Liver (tissue), 9 donors: ENCODE results near the gene TEX29. TPM values are rescaled to one million over a fixed set of nuclear protein-coding genes. Genes with fewer than 3 reads are reported as not detected.

Experiments
- DNase-seq: peaks from one replicate; pipeline ENCODE4 v3.0.0-alpha.2; 2017; ENCODE audit warnings: low spot score
- H3K27ac ChIP-seq, 2 donors: one replicate each; pipeline ENCODE4 v1.7.0; 2013; ENCODE audit warnings: inconsistent platforms in 2 of 2, low read length in 2 of 2, control low read depth in 1 of 2, low read depth in 1 of 2, mild to moderate bottlenecking in 1 of 2
- H3K27me3 ChIP-seq, 4 donors: one replicate each; pipeline versions ENCODE4 v1.6.1 to v1.7.0; 2013; ENCODE audit warnings: low read length in 3 of 4, inconsistent platforms in 1 of 4, mild to moderate bottlenecking in 1 of 4, moderate library complexity in 1 of 4; ENCODE audit not compliant: control insufficient read depth in 4 of 4, insufficient read depth in 4 of 4
- H3K36me3 ChIP-seq, 4 donors: one replicate each; pipeline versions ENCODE4 v1.6.1 to v1.7.0; 2013; ENCODE audit warnings: low read length in 3 of 4, mild to moderate bottlenecking in 3 of 4, low read depth in 1 of 4, moderate library complexity in 1 of 4; ENCODE audit not compliant: control insufficient read depth in 4 of 4, insufficient read depth in 3 of 4
- H3K4me1 ChIP-seq, 4 donors: one replicate each; pipeline versions ENCODE4 v1.6.1 to v1.7.0; 2013; ENCODE audit warnings: low read length in 3 of 4, mild to moderate bottlenecking in 3 of 4, moderate library complexity in 1 of 4; ENCODE audit not compliant: control insufficient read depth in 4 of 4, insufficient read depth in 4 of 4
- H3K4me3 ChIP-seq, 3 donors: one replicate each; pipeline versions ENCODE4 v1.6.1 to v1.7.0; 2013; ENCODE audit warnings: low read length in 3 of 3, control low read depth in 1 of 3, low read depth in 1 of 3, mild to moderate bottlenecking in 1 of 3
- H3K9ac ChIP-seq, 2 donors: one replicate each; pipeline ENCODE4 v1.7.0; 2013; ENCODE audit warnings: low read length in 2 of 2, mild to moderate bottlenecking in 2 of 2, moderate library complexity in 2 of 2, control low read depth in 1 of 2, low read depth in 1 of 2
- H3K9me3 ChIP-seq, 4 donors: one replicate each; pipeline versions ENCODE4 v1.6.1 to v1.7.0; 2013; ENCODE audit warnings: low read length in 3 of 4; ENCODE audit not compliant: control insufficient read depth in 4 of 4
- ATF3 ChIP-seq: IDR thresholded peaks from 2 replicates; pipeline ENCODE4 v1.6.1; 2016; ENCODE audit warnings: antibody characterized with exemption
- CTCF ChIP-seq: fragments of 150-350 bp; IDR thresholded peaks from 2 replicates; pipeline ENCODE4 v1.5.1; 2017; ENCODE audit warnings: improper control_type of control experiment, low read depth, low read length; ENCODE audit not compliant: missing input control
- EGR1 ChIP-seq, 2 donors: IDR thresholded peaks; 2 replicates each; pipeline ENCODE4 v1.6.1; 2016 to 2018; ENCODE audit warnings: antibody characterized with exemption in 2 of 2, low read depth in 2 of 2
- FOXA1 ChIP-seq: IDR thresholded peaks from 2 replicates; pipeline ENCODE4 v1.6.1; 2016; ENCODE audit warnings: antibody characterized with exemption
- FOXA2 ChIP-seq: IDR thresholded peaks from 2 replicates; pipeline ENCODE4 v1.6.1; 2016; ENCODE audit warnings: antibody characterized with exemption
- GABPA ChIP-seq, 2 donors: IDR thresholded peaks in 1 of 2; conservative IDR thresholded peaks in 1 of 2; 2 replicates each; pipeline ENCODE4 v1.6.1; 2016; ENCODE audit warnings: antibody characterized with exemption in 2 of 2, mild to moderate bottlenecking in 1 of 2, moderate library complexity in 1 of 2
- HNF4A ChIP-seq, 2 donors: conservative IDR thresholded peaks; 2 replicates each; pipeline ENCODE4 v1.6.1; 2016; ENCODE audit warnings: antibody characterized with exemption in 2 of 2, mild to moderate bottlenecking in 2 of 2
- HNF4G ChIP-seq: IDR thresholded peaks from 2 replicates; pipeline ENCODE4 v1.6.1; 2016; ENCODE audit warnings: antibody characterized with exemption
- JUND ChIP-seq, 2 donors: IDR thresholded peaks; 2 replicates each; pipeline ENCODE4 v1.6.1; 2016; ENCODE audit warnings: antibody characterized with exemption in 2 of 2
- NR2F2 ChIP-seq: IDR thresholded peaks from 2 replicates; pipeline ENCODE4 v1.6.1; 2016; ENCODE audit warnings: antibody characterized with exemption
- RAD21 ChIP-seq, 2 donors: IDR thresholded peaks; 2 replicates each; pipeline ENCODE4 v1.6.1; 2016; ENCODE audit warnings: antibody characterized with exemption in 2 of 2, mild to moderate bottlenecking in 2 of 2
- RXRA ChIP-seq, 2 donors: IDR thresholded peaks; 2 replicates each; pipeline ENCODE4 v1.6.1; 2017 to 2018; ENCODE audit warnings: antibody characterized with exemption in 2 of 2, mild to moderate bottlenecking in 1 of 2
- SP1 ChIP-seq: IDR thresholded peaks from 2 replicates; pipeline ENCODE4 v1.6.1; 2018; ENCODE audit warnings: antibody characterized with exemption, mild to moderate bottlenecking
- YY1 ChIP-seq: IDR thresholded peaks from 2 replicates; pipeline ENCODE4 v1.6.1; 2016; ENCODE audit warnings: antibody characterized with exemption, mild to moderate bottlenecking
- ZBTB33 ChIP-seq: IDR thresholded peaks from 2 replicates; pipeline ENCODE4 v1.6.1; 2016; ENCODE audit warnings: antibody characterized with exemption
- WGBS: extraction: QIAGEN DNeasy Blood & Tissue Kit; methylation state at CpG from one replicate; pipeline ENCODE4 v1.1.7; 2013; 5-methylcytosine and 5-hydroxymethylcytosine counted together
- polyA plus RNA-seq, 2 donors: library from polyadenylated mRNA; stranded (reverse) in 1 of 2; unstranded in 1 of 2; fragments of 200-250 nt in 1 of 2; fragments of >200 nt in 1 of 2; fragmentation: Nextera tagmentation in 1 of 2; extraction: Ambion mirVana in 1 of 2; gene quantifications; one replicate each; pipeline versions ENCODE4 v1.2.1 to v1.2.3, GENCODE V29; 2013 to 2015
- total RNA-seq, 2 donors: library from RNA; depleted of rRNA; stranded (reverse); fragments of >200 nt; gene quantifications; one replicate each; pipeline ENCODE4 v1.2.3, GENCODE V29; 2014
- donor health status: healthy.
- donor health status: healthy.
- donor health status: healthy.
- donor health status: healthy.
- donor health status: healthy.

TEX29 gene
- total and polyA plus RNA-seq, 4 donors, result 0.17 TPM; not detected in 3

- 83% methylated on average over 11 of the region's 11 CpGs for WGBS
- H3K9ac ChIP-seq, result no peak overlapping the region
Observed at GRCh38 chr13:111343186-111343805, 22.9 kb downstream of the TEX29 start.

GRCh38 chr13:111344471-111345191, 24.2 kb downstream of the TEX29 start:
- Histone ChIP-seq H3K9me3 (no peaks in the 10 kb centered on the region), H3K27me3 (no peaks in the 10 kb centered on the region), H3K36me3 (no peaks in the 10 kb centered on the region), H3K4me3 (no peak overlapping the region), H3K9ac (no peak overlapping the region), H3K4me1 (no peaks in the 10 kb centered on the region), H3K27ac (no peak overlapping the region)
- 92% methylated on average over 25 of the region's 25 CpGs for WGBS
- TF ChIP-seq FOXA1 (no peak), RAD21 (IDR thresholded peaks at IDR 0.05) (no peak), NR2F2 (no peak)
- DNase-seq, result peak; percentile 28

More at GRCh38 chr13:111343186-111343805, 22.9 kb downstream of the TEX29 start:
- Histone ChIP-seq H3K27me3 (no peaks in the 10 kb centered on the region), H3K27ac (no peak overlapping the region), H3K4me3 (no peak overlapping the region), H3K36me3 (no peaks in the 10 kb centered on the region), H3K9me3 (no peaks in the 10 kb centered on the region), H3K4me1 (no peaks in the 10 kb centered on the region)
- DNase-seq, result peak; percentile 30
- TF ChIP-seq FOXA2 (no peak), HNF4G (no peak), EGR1 (IDR thresholded peaks at IDR 0.05; ENCODE audit: low read depth in 2 of 2) (no peak)

GRCh38 chr13:111345682-111346081, 25.2 kb downstream of the TEX29 start:
- Histone ChIP-seq H3K4me1 (no peaks in the 10 kb centered on the region), H3K36me3 (no peaks in the 10 kb centered on the region), H3K4me3 (no peak overlapping the region), H3K27ac (no peak overlapping the region), H3K27me3 (no peaks in the 10 kb centered on the region), H3K9ac (no peak overlapping the region), H3K9me3 (no peaks in the 10 kb centered on the region)
- DNase-seq, result peak; percentile 16
- 91% methylated on average over 11 of the region's 11 CpGs for WGBS
- TF ChIP-seq ZBTB33 (no peak), EGR1 (IDR thresholded peaks at IDR 0.05; ENCODE audit: low read depth in 2 of 2) (no peak), NR2F2 (no peak), GABPA (IDR thresholded peaks at IDR 0.05 in 1 of 2, conservative IDR thresholded peaks at IDR 0.05 in 1 of 2) (no peak), JUND (IDR thresholded peaks at IDR 0.05) (no peak)

- no peak overlapping the region for H3K9ac ChIP-seq
- no peaks in the 10 kb centered on the region for H3K36me3 ChIP-seq
- H3K4me3 ChIP-seq, result no peak overlapping the region
- H3K27ac ChIP-seq, result no peak overlapping the region
- H3K9me3 ChIP-seq, result no peaks in the 10 kb centered on the region
- 94% methylated on average over 20 of the region's 20 CpGs for WGBS
- peak; percentile 22 for DNase-seq
- no peaks in the 10 kb centered on the region for H3K4me1 ChIP-seq
- no peaks in the 10 kb centered on the region for H3K27me3 ChIP-seq
- TF ChIP-seq SP1 (no peak), ATF3 (no peak), HNF4G (no peak), CTCF (no peak), FOXA1 (no peak), RXRA (IDR thresholded peaks at IDR 0.05) (no peak), GABPA (IDR thresholded peaks at IDR 0.05 in 1 of 2, conservative IDR thresholded peaks at IDR 0.05 in 1 of 2) (no peak), FOXA2 (no peak), ZBTB33 (no peak), JUND (IDR thresholded peaks at IDR 0.05) (no peak), NR2F2 (no peak), YY1 (no peak), RAD21 (IDR thresholded peaks at IDR 0.05) (no peak), HNF4A (conservative IDR thresholded peaks at IDR 0.05) (no peak)
Observed at GRCh38 chr13:111346101-111346680, 25.7 kb downstream of the TEX29 start.
